ENCODE data around the gene KASH5.

The KASH5 gene

GRCh38 chr19:49422407-49423070, 34.5 kb downstream of the KASH5 start:
- DNase-seq, result no peak

- DNase-seq, result no peak
Measured at GRCh38 chr19:49423071-49423984, 35.3 kb downstream of the KASH5 start, which contains the start of gene PTH2. Gene PTH2 (minus strand): TSS chr19:49423441. CDS start chr19:49423339, 102 bp downstream.

- DNase-seq, result no peak
Measured at GRCh38 chr19:49423985-49424303, 35.9 kb downstream of the KASH5 start.

- DNase-seq, result no peak
Measured at GRCh38 chr19:49425178-49425577, 37.1 kb downstream of the KASH5 start, which contains the start of gene GFY. Gene GFY (plus strand): TSS chr19:49425388. CDS start chr19:49426431, 1,043 bp downstream.

GRCh38 chr19:49425922-49426592, 38.0 kb downstream of the KASH5 start:
- DNase-seq, result no peak

GRCh38 chr19:49427339-49427738, 39.3 kb downstream of the KASH5 start:
- DNase-seq, result no peak

GRCh38 chr19:49427855-49428546, 40.0 kb downstream of the KASH5 start:
- DNase-seq, result no peak

- DNase-seq, result no peak
Measured at GRCh38 chr19:49428547-49429451, 40.8 kb downstream of the KASH5 start.

GRCh38 chr19:49430172-49430677, 42.2 kb downstream of the KASH5 start:
- no peak for DNase-seq

- no peak for DNase-seq
Measured at GRCh38 chr19:49430678-49431329, 42.8 kb downstream of the KASH5 start.

GRCh38 chr19:49431330-49431749, 43.3 kb downstream of the KASH5 start:
- no peak for DNase-seq

GRCh38 chr19:49432141-49433073, 44.4 kb downstream of the KASH5 start:
- no peak for DNase-seq

GRCh38 chr19:49433240-49433901, 45.3 kb downstream of the KASH5 start:
- no peak for DNase-seq

GRCh38 chr19:49434907-49435583, 47.0 kb downstream of the KASH5 start:
- no peak for DNase-seq

GRCh38 chr19:49435670-49436069, 47.6 kb downstream of the KASH5 start:
- no peak for DNase-seq

GRCh38 chr19:49436381-49437017, 48.5 kb downstream of the KASH5 start:
- no peak for DNase-seq

GRCh38 chr19:49437231-49437630, 49.2 kb downstream of the KASH5 start:
- no peak for DNase-seq

- no peak for DNase-seq
Measured at GRCh38 chr19:49438261-49438660, 50.2 kb downstream of the KASH5 start.
